Mucosa of descending colon (tissue), 3 donors: Measurements from ENCODE around the gene LOC128125822.
A peak's percentile ranks its signal among the peaks of the same experiment; 100 is the strongest.

Experiments used
- ATAC-seq: fragments of 200-7000 bp; cut with Tn5 transposase; one replicate; pipeline ENCODE4 v1.9.1; 2020; ENCODE audit warnings: mild to moderate bottlenecking, moderate library complexity
- DNase-seq, 3 donors: peaks; one replicate each; pipeline ENCODE4 v3.0.0-alpha.2; 2020
- H3K36me3 ChIP-seq: fragments of 200-600 bp; one replicate; pipeline ENCODE4 v1.8.0; 2021; ENCODE audit warnings: low read depth, mild to moderate bottlenecking
- H3K4me1 ChIP-seq: fragments of 200-600 bp; one replicate; pipeline ENCODE4 v1.8.0; 2021; ENCODE audit warnings: low read depth, mild to moderate bottlenecking
- H3K4me3 ChIP-seq: fragments of 200-600 bp; one replicate; pipeline ENCODE4 v1.8.0; 2021; ENCODE audit warnings: mild to moderate bottlenecking
- H3K9me3 ChIP-seq: fragments of 200-600 bp; one replicate; pipeline ENCODE4 v1.8.0; 2021; ENCODE audit warnings: mild to moderate bottlenecking
- CTCF ChIP-seq: fragments of 200-600 bp; IDR thresholded peaks from one replicate; pipeline ENCODE4 v1.8.0; 2022; ENCODE audit warnings: antibody characterized with exemption, mild to moderate bottlenecking
- intact Hi-C, 2 donors: fragments of 100-400 bp; cut with DNase I in 1 of 2; cut with micrococcal nuclease in 1 of 2; formaldehyde crosslinking; loops; one replicate each; pipeline versions ENCODE4 v1.11.0 to v1.11.1; 2022; cut with DNase I, micrococcal nuclease
- donor health status: DM: no; HTN: no; CAD: no; lungs with moderate emphysema.
- donor health status: DM: no; HTN: no; CAD: no.
- donor health status: DM: no; HTN: yes; CAD: no.

LOC128125822 gene

GRCh38 chr6:63565058-63565726, 7.1 kb upstream of the LOC128125822 start:
- Histone ChIP-seq H3K9me3 (no peaks in the 10 kb centered on the region), H3K36me3 (no peaks in the 10 kb centered on the region), H3K4me1 (no peaks in the 10 kb centered on the region), H3K4me3 (no peak overlapping the region)
- ATAC-seq (peak; percentile 79), DNase-seq (peak in 1 of 3 donors; percentile 74)
- intact Hi-C loops = no loop called here
- no peak for TF ChIP-seq CTCF

- intact Hi-C loops = no loop called here
- no peak for ATAC-seq
- TF ChIP-seq CTCF = no peak
Measured at GRCh38 chr6:63565727-63566596, 6.3 kb upstream of the LOC128125822 start.

GRCh38 chr6:63567966-63568365, 4.3 kb upstream of the LOC128125822 start:
- TF ChIP-seq CTCF = no peak
- no peaks in the 10 kb centered on the region for H3K36me3 ChIP-seq
- ATAC-seq = no peak
- DNase-seq = no peak
- intact Hi-C loops = no loop called here
- H3K4me1 ChIP-seq = no peaks in the 10 kb centered on the region
- H3K4me3 ChIP-seq = no peak overlapping the region
- H3K9me3 ChIP-seq = no peaks in the 10 kb centered on the region

More at GRCh38 chr6:63565727-63566596, 6.3 kb upstream of the LOC128125822 start:
- H3K4me3 ChIP-seq = no peak overlapping the region
- H3K4me1 ChIP-seq = no peaks in the 10 kb centered on the region
- no peaks in the 10 kb centered on the region for H3K36me3 ChIP-seq
- no peak for DNase-seq
- no peaks in the 10 kb centered on the region for H3K9me3 ChIP-seq

- intact Hi-C loops = no loop called here
- DNase-seq (peak; percentile 68 to 69 (median 69)), ATAC-seq (peak; percentile 44)
- TF ChIP-seq CTCF = no peak
- Histone ChIP-seq H3K9me3 (no peaks in the 10 kb centered on the region), H3K4me1 (no peaks in the 10 kb centered on the region), H3K4me3 (no peak overlapping the region), H3K36me3 (no peaks in the 10 kb centered on the region)
Measured at GRCh38 chr6:63571361-63572043, 778 bp upstream of the LOC128125822 start.

GRCh38 chr6:63572747-63573075, 431 bp downstream of the LOC128125822 start:
- ATAC-seq (peak; percentile 1), DNase-seq (no peak)
- TF ChIP-seq CTCF = no peak
- H3K36me3 ChIP-seq = no peaks in the 10 kb centered on the region
- intact Hi-C loops = no loop called here
- peak overlapping the region; percentile 94 for H3K4me3 ChIP-seq
- no peaks in the 10 kb centered on the region for H3K9me3 ChIP-seq
- H3K4me1 ChIP-seq = no peaks in the 10 kb centered on the region
